ENCODE results near the gene MAMLD1.

The MAMLD1 gene

DNA sequence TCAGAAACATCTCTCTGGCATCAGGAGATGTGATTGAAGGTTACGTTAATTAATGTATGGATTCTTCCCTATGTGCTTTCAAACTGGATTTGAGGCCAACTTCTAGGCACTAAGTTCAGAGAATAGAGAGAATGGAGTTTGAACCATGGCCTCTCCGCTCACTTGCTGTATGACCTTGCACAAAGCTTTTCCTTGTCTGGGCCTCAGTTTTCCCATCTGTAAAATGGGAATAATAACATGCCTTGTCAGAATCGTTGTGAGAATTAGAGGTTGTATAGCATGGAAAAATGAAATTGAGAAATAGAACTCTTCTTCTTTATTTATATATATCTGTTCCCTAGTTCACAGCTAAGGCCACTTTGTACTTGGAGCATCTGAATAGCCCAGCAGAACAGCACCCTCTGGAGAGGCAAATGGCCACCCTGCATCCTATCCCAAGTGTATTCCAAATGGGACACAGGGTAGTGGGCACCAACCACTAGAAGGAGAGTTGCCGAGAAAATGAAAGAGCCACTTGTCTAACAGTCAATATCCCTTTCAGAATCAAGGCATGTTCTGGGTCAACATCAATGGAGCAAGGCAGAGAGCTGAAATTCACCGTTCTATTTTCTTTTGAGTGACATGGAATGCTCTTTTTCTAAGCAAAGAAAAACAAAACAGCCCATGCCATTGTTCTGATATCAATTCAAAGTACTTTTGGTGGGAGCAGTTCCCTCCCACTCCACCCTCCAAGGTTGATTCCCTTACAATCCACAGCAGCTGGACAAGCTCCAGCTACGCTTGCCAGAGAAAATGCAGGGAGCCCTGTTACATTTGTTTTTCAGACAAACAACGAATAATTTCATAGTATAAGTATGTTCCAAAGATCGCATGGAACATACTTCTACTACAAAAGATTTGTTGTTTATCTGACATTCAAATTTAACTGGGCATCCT is 182.0 kb downstream of the MAMLD1 start:
- Histone ChIP-seq H3K27ac (ENCODE audit: low read length, poor library complexity, severe bottlenecking) (no peak overlapping the region), H3K23ac (ENCODE audit: low read length in 2 of 2) (no peak overlapping the region), H3K4me1 (ENCODE audit: control insufficient read depth, insufficient read depth, low read depth, low read length) (peaks cover 16% of the 10 kb centered on the region), H2BK5ac (ENCODE audit: low read depth, low read length, poor library complexity, severe bottlenecking) (no peak overlapping the region), H3K9me3 (ENCODE audit: control insufficient read depth, low read length) (peaks cover 3% of the 10 kb centered on the region), H2BK15ac (ENCODE audit: low read depth, poor library complexity, severe bottlenecking) (no peak overlapping the region), H2AFZ (ENCODE audit: low read depth, low read length) (no peak overlapping the region), H2BK12ac (ENCODE audit: low read length in 2 of 2) (no peak overlapping the region), H3K9ac (ENCODE audit: low read length) (no peak overlapping the region), H4K8ac (ENCODE audit: low read length) (no peak overlapping the region), H3K4me2 (ENCODE audit: low read length, poor library complexity, severe bottlenecking) (no peak overlapping the region), H3K4ac (ENCODE audit: low read depth in 1 of 2, low read length in 2 of 2) (no peak overlapping the region), H3K27me3 (ENCODE audit: control insufficient read depth in 1 of 2, insufficient read depth in 1 of 2, low read length in 2 of 2) (peaks cover 0 to 33% of the 10 kb centered on the region in 2 experiments), H3K79me1 (replicated peaks; ENCODE audit: low read length, poor library complexity, severe bottlenecking) (no peaks in the 10 kb centered on the region), H2BK120ac (ENCODE audit: low read depth, low read length) (no peak overlapping the region), H3K14ac (ENCODE audit: low read length in 2 of 2) (no peak overlapping the region), H3K36me3 (ENCODE audit: control insufficient read depth in 1 of 2, insufficient read depth in 2 of 2, low read depth in 1 of 2, low read length in 2 of 2) (no peaks in the 10 kb centered on the region), H4K91ac (ENCODE audit: low read length) (no peak overlapping the region), H3K4me3 (ENCODE audit: insufficient read depth in 1 of 2, low read depth in 1 of 2, low read length in 2 of 2) (no peak overlapping the region), H3K18ac (ENCODE audit: low read depth in 1 of 2, low read length in 2 of 2) (no peak overlapping the region), H2AK5ac (ENCODE audit: low read length, severe bottlenecking) (no peak overlapping the region)
- WGBS, result 99% methylated on average over 5 of the region's 8 CpGs
- no peak for DNase-seq

DNA sequence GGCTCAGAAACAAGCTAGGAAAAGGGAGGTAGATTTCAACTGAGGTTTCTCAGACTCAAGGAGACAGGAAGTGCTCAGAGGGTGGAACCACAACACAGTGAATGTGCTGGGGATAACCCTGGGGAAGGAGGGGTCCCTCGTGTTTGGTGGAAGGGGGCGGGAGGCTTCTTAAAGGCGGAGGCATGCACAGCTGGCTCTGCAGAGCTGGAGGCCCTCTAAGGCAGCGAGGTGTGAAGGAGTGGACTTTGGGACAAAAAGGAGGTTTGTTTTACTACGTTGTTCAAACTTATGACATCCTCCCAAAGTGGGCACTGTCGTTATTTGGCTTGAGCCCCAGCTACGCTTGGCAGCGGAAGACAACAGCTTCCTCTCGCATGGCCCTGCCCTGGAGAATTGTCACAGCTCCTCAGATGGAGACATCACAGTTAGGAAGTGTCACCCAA is 183.6 kb downstream of the MAMLD1 start:
- Histone ChIP-seq H3K79me1 (replicated peaks; ENCODE audit: low read length, poor library complexity, severe bottlenecking) (no peaks in the 10 kb centered on the region), H2AK5ac (ENCODE audit: low read length, severe bottlenecking) (no peak overlapping the region), H3K4me1 (ENCODE audit: control insufficient read depth, insufficient read depth, low read depth, low read length) (peaks cover 16% of the 10 kb centered on the region), H3K14ac (ENCODE audit: low read length in 2 of 2) (no peak overlapping the region), H3K4me3 (ENCODE audit: insufficient read depth in 1 of 2, low read depth in 1 of 2, low read length in 2 of 2) (no peak overlapping the region), H2BK12ac (ENCODE audit: low read length in 2 of 2) (no peak overlapping the region), H3K36me3 (ENCODE audit: control insufficient read depth in 1 of 2, insufficient read depth in 2 of 2, low read depth in 1 of 2, low read length in 2 of 2) (no peaks in the 10 kb centered on the region), H3K27me3 (ENCODE audit: control insufficient read depth in 1 of 2, insufficient read depth in 1 of 2, low read length in 2 of 2) (peaks cover 0 to 43% of the 10 kb centered on the region in 2 experiments), H4K8ac (ENCODE audit: low read length) (no peak overlapping the region), H4K91ac (ENCODE audit: low read length) (no peak overlapping the region), H3K4me2 (ENCODE audit: low read length, poor library complexity, severe bottlenecking) (no peak overlapping the region), H3K27ac (ENCODE audit: low read length, poor library complexity, severe bottlenecking) (no peak overlapping the region), H2BK15ac (ENCODE audit: low read depth, poor library complexity, severe bottlenecking) (no peak overlapping the region), H3K9me3 (ENCODE audit: control insufficient read depth, low read length) (peaks cover under 1% of the 10 kb centered on the region), H2BK5ac (ENCODE audit: low read depth, low read length, poor library complexity, severe bottlenecking) (no peak overlapping the region), H3K4ac (ENCODE audit: low read depth in 1 of 2, low read length in 2 of 2) (no peak overlapping the region), H2BK120ac (ENCODE audit: low read depth, low read length) (no peak overlapping the region), H3K9ac (ENCODE audit: low read length) (no peak overlapping the region), H2AFZ (ENCODE audit: low read depth, low read length) (no peak overlapping the region), H3K18ac (ENCODE audit: low read depth in 1 of 2, low read length in 2 of 2) (no peak overlapping the region), H3K23ac (ENCODE audit: low read length in 2 of 2) (no peak overlapping the region)
- WGBS, result 77% methylated on average over 6 of the region's 9 CpGs
- no peak for DNase-seq

DNA sequence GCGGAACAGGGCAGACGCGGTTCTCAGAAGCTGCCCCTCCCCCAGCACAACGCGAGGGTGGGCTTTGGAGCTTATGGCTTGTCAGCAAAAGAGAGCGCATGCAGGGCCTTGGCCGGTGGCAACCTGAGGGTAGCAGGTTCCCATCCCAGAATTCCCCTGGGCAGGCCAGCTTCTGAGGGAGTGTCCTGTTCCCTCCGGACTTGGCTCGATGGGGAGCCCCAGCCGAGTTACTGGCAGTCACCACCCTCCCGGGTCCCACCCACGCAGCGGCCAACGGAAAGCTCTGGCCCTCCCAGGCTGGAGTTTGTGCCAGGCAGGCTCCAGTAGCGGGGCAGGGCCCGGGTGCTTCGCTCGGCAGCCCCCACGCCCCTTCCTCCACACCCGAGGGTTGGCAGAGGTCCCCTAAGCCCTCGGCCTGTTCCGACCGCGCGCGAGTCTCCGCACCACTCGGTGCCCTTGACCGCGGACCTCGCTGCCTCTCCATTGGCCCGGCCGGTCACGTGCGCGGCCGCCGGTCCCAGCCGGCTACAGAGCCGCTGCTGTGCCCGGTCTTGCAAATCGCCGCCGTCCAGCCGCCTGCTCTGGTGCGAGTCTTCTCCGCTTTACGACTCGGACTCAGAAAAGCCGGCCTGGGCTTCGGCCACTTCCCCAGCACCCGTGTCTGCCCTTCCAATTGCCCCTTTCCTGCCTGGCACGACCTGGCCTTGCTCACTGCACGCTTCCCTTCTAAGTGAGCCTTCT is 184.4 kb downstream of the MAMLD1 start:
- Histone ChIP-seq H2BK120ac (ENCODE audit: low read depth, low read length) (no peak overlapping the region), H3K4ac (ENCODE audit: low read depth in 1 of 2, low read length in 2 of 2) (peak overlapping the region in 1 of 2 experiments; percentile 81), H3K9me3 (ENCODE audit: control insufficient read depth, low read length) (peaks cover 9% of the 10 kb centered on the region), H3K4me1 (ENCODE audit: control insufficient read depth, insufficient read depth, low read depth, low read length) (peaks cover 16% of the 10 kb centered on the region), H2AK5ac (ENCODE audit: low read length, severe bottlenecking) (no peak overlapping the region), H4K91ac (ENCODE audit: low read length) (peak overlapping the region; percentile 83), H2BK12ac (ENCODE audit: low read length in 2 of 2) (no peak overlapping the region), H3K23ac (ENCODE audit: low read length in 2 of 2) (no peak overlapping the region), H3K27ac (ENCODE audit: low read length, poor library complexity, severe bottlenecking) (peak overlapping the region; percentile 86), H2AFZ (ENCODE audit: low read depth, low read length) (peak overlapping the region; percentile 8), H2BK5ac (ENCODE audit: low read depth, low read length, poor library complexity, severe bottlenecking) (no peak overlapping the region), H3K9ac (ENCODE audit: low read length) (peak overlapping the region; percentile 66), H3K79me1 (replicated peaks; ENCODE audit: low read length, poor library complexity, severe bottlenecking) (no peaks in the 10 kb centered on the region), H2BK15ac (ENCODE audit: low read depth, poor library complexity, severe bottlenecking) (peak overlapping the region; percentile 67), H3K4me2 (ENCODE audit: low read length, poor library complexity, severe bottlenecking) (peak overlapping the region; percentile 73), H4K8ac (ENCODE audit: low read length) (peak overlapping the region; percentile 49), H3K4me3 (ENCODE audit: insufficient read depth in 1 of 2, low read depth in 1 of 2, low read length in 2 of 2) (peak overlapping the region in 1 of 2 experiments; percentile 58), H3K27me3 (ENCODE audit: control insufficient read depth in 1 of 2, insufficient read depth in 1 of 2, low read length in 2 of 2) (peaks cover 0 to 49% of the 10 kb centered on the region in 2 experiments), H3K14ac (ENCODE audit: low read length in 2 of 2) (no peak overlapping the region), H3K18ac (ENCODE audit: low read depth in 1 of 2, low read length in 2 of 2) (peak overlapping the region in 1 of 2 experiments; percentile 86), H3K36me3 (ENCODE audit: control insufficient read depth in 1 of 2, insufficient read depth in 2 of 2, low read depth in 1 of 2, low read length in 2 of 2) (no peaks in the 10 kb centered on the region)
- DNase-seq, result peak; percentile 54
- 4% methylated on average over 40 of the region's 54 CpGs for WGBS

DNA sequence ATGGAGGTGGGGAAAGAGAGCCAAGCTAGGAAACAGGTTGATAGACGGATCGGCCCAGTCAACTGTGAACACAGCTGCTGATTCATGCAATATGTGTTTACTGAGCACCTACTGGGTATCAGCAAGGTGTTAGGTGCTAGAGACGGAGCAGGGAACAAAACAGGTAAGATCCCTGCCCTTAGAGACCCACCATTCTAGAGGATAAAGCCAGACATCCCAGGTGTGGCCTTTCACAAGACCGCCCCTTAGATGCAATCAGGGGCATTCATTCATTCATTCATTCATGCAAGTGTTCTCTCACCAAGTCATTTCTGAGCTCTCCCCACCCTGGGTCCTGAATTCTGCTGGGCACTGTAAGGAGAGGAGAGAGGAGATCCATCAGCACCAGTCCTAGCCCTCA is 185.1 kb downstream of the MAMLD1 start:
- no peak for DNase-seq
- 85% methylated on average over 1 of the region's 4 CpGs for WGBS
- peak overlapping the region in 1 of 2 experiments; percentile 58 for H3K4me3 ChIP-seq (ENCODE audit: insufficient read depth in 1 of 2, low read depth in 1 of 2, low read length in 2 of 2)
- no peak overlapping the region for H3K14ac ChIP-seq (ENCODE audit: low read length in 2 of 2)
- H2BK5ac ChIP-seq (ENCODE audit: low read depth, low read length, poor library complexity, severe bottlenecking), result no peak overlapping the region
- H3K4me1 ChIP-seq (ENCODE audit: control insufficient read depth, insufficient read depth, low read depth, low read length), result peaks cover 14% of the 10 kb centered on the region
- no peak overlapping the region for H4K91ac ChIP-seq (ENCODE audit: low read length)
- H3K4me2 ChIP-seq (ENCODE audit: low read length, poor library complexity, severe bottlenecking), result peak overlapping the region; percentile 42
- no peak overlapping the region for H3K23ac ChIP-seq (ENCODE audit: low read length in 2 of 2)
- peak overlapping the region in 1 of 2 experiments; percentile 33 for H3K18ac ChIP-seq (ENCODE audit: low read depth in 1 of 2, low read length in 2 of 2)
- H3K4ac ChIP-seq (ENCODE audit: low read depth in 1 of 2, low read length in 2 of 2), result no peak overlapping the region
- no peak overlapping the region for H2AK5ac ChIP-seq (ENCODE audit: low read length, severe bottlenecking)
- peak overlapping the region in 1 of 2 experiments; percentile 39 for H2BK12ac ChIP-seq (ENCODE audit: low read length in 2 of 2)
- H2BK15ac ChIP-seq (ENCODE audit: low read depth, poor library complexity, severe bottlenecking), result no peak overlapping the region
- peak overlapping the region; percentile 66 for H3K9ac ChIP-seq (ENCODE audit: low read length)
- H2BK120ac ChIP-seq (ENCODE audit: low read depth, low read length), result no peak overlapping the region
- peaks cover 11% of the 10 kb centered on the region for H3K9me3 ChIP-seq (ENCODE audit: control insufficient read depth, low read length)
- H3K27me3 ChIP-seq (ENCODE audit: control insufficient read depth in 1 of 2, insufficient read depth in 1 of 2, low read length in 2 of 2), result peaks cover 0 to 50% of the 10 kb centered on the region in 2 experiments
- H3K79me1 ChIP-seq (replicated peaks; ENCODE audit: low read length, poor library complexity, severe bottlenecking), result no peaks in the 10 kb centered on the region
- H2AFZ ChIP-seq (ENCODE audit: low read depth, low read length), result no peak overlapping the region
- H4K8ac ChIP-seq (ENCODE audit: low read length), result peak overlapping the region; percentile 49
- H3K27ac ChIP-seq (ENCODE audit: low read length, poor library complexity, severe bottlenecking), result peak overlapping the region; percentile 86
- no peaks in the 10 kb centered on the region for H3K36me3 ChIP-seq (ENCODE audit: control insufficient read depth in 1 of 2, insufficient read depth in 2 of 2, low read depth in 1 of 2, low read length in 2 of 2)
